ENCODE results near the gene SEC61A1. TPM values are rescaled to one million over a fixed set of nuclear protein-coding genes. Genes with fewer than 3 reads are reported as not detected.

The SEC61A1 gene
- total RNA-seq, 1 experiment from 2014 or later: 394 TPM

DNA sequence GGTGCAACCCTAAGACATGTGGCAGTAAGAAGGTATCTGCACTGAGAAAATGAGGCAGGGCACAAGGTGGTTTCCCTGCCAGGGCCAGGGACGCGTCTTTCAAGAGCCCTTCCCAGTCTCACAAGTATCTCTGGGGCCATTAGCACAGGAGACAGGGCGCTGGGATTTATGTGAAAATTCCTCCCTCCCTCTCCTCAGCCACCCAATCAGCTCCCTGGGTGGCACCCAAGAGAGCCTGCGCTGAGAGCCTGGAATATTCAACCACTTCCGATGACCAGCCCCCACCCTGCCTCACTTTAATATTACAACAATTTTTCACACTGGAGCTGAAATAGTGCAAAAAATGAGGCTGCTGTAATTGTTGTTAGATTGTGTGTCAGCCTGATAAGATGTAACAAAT is 26.1 kb downstream of the SEC61A1 start:
- CTCF ChIA-PET: no interaction called here
- Mint-ChIP-seq H3K4me1 (ENCODE audit: low read depth, unreplicated experiment) (peaks cover 31% of the 10 kb centered on the region), H3K4me3 (ENCODE audit: low read depth, unreplicated experiment) (no peak overlapping the region), H3K36me3 (ENCODE audit: insufficient read depth, unreplicated experiment) (peaks cover 93% of the 10 kb centered on the region), H3K27me3 (ENCODE audit: unreplicated experiment) (no peaks in the 10 kb centered on the region), H3K9me3 (ENCODE audit: low read depth, unreplicated experiment) (no peaks in the 10 kb centered on the region), H3K27ac (ENCODE audit: unreplicated experiment) (peak overlapping the region; percentile 36)
- TF ChIP-seq, protein P1, sequence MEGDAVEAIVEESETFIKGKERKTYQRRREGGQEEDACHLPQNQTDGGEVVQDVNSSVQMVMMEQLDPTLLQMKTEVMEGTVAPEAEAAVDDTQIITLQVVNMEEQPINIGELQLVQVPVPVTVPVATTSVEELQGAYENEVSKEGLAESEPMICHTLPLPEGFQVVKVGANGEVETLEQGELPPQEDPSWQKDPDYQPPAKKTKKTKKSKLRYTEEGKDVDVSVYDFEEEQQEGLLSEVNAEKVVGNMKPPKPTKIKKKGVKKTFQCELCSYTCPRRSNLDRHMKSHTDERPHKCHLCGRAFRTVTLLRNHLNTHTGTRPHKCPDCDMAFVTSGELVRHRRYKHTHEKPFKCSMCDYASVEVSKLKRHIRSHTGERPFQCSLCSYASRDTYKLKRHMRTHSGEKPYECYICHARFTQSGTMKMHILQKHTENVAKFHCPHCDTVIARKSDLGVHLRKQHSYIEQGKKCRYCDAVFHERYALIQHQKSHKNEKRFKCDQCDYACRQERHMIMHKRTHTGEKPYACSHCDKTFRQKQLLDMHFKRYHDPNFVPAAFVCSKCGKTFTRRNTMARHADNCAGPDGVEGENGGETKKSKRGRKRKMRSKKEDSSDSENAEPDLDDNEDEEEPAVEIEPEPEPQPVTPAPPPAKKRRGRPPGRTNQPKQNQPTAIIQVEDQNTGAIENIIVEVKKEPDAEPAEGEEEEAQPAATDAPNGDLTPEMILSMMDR (IDR thresholded peaks at IDR 0.05; ENCODE audit: unreplicated experiment): no peak
- BruUV-seq (replicated peaks): no TSS peak
- intact Hi-C loops (cut with micrococcal nuclease; ENCODE audit: unreplicated experiment): no loop called here
- no peak for DNase-seq

DNA sequence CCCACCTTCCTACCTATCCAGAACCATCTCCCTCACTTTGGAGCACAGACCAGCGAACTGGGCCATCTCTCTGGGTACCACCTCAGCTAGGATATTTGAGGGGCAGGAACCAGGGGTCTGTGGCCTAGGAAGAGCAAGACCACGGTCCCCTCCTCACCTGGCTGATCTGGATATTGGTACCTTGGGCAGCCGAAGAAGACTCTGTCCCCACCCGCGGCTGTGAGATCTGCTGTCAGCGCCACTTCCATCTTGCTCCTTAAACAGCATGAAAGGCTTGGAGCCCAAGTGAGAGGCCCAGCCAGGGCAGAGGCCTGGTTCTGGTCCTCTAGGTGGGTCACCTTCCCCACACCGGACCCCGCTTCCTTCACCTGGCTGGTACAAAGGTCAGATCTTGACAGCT is 26.6 kb downstream of the SEC61A1 start:
- no peak for DNase-seq
- no peaks in the 10 kb centered on the region for H3K9me3 Mint-ChIP-seq (ENCODE audit: low read depth, unreplicated experiment)
- H3K27me3 Mint-ChIP-seq (ENCODE audit: unreplicated experiment): no peaks in the 10 kb centered on the region
- peaks cover 31% of the 10 kb centered on the region for H3K4me1 Mint-ChIP-seq (ENCODE audit: low read depth, unreplicated experiment)
- no TSS peak for BruUV-seq (replicated peaks)
- peaks cover 93% of the 10 kb centered on the region for H3K36me3 Mint-ChIP-seq (ENCODE audit: insufficient read depth, unreplicated experiment)
- CTCF ChIA-PET: interaction anchor here (0.9 kb wide), 1 partner anchor 25 kb away, joined by 3 read pairs; no protein-coding TSS in a partner anchor
- intact Hi-C loops (cut with micrococcal nuclease; ENCODE audit: unreplicated experiment): no loop called here
- no peak overlapping the region for H3K4me3 Mint-ChIP-seq (ENCODE audit: low read depth, unreplicated experiment)
- H3K27ac Mint-ChIP-seq (ENCODE audit: unreplicated experiment): no peak overlapping the region
- TF ChIP-seq, protein P1 (IDR thresholded peaks at IDR 0.05; ENCODE audit: unreplicated experiment): no peak

DNA sequence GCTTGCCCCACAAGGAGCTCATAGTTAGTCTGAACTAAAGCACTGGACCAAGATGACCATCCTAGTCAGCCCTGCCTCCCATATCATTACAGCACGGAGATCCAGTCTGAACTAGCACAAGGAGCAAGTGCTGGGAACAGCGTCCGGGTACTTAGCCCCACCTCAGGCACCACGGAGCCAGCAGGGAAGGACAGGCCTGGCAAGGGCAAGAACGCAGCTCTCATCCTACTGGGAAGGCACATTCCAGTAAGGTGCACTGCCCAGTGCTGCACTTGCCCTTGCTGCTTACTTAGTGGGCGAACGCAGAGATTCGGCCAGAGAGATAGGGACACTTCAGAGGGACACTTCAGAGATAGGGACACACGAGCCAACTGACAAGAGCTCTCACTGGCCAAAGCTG is 27.6 kb downstream of the SEC61A1 start:
- TF ChIP-seq, protein P1 (IDR thresholded peaks at IDR 0.05; ENCODE audit: unreplicated experiment): no peak
- BruUV-seq (replicated peaks): no TSS peak
- H3K4me3 Mint-ChIP-seq (ENCODE audit: low read depth, unreplicated experiment): no peak overlapping the region
- CTCF ChIA-PET: interaction anchor here (1.0 kb wide), 1 partner anchor 423 kb away, joined by 3 read pairs; no protein-coding TSS in a partner anchor
- intact Hi-C loops (cut with micrococcal nuclease; ENCODE audit: unreplicated experiment): no loop called here
- H3K36me3 Mint-ChIP-seq (ENCODE audit: insufficient read depth, unreplicated experiment): peaks cover 92% of the 10 kb centered on the region
- peaks cover 31% of the 10 kb centered on the region for H3K4me1 Mint-ChIP-seq (ENCODE audit: low read depth, unreplicated experiment)
- no peaks in the 10 kb centered on the region for H3K9me3 Mint-ChIP-seq (ENCODE audit: low read depth, unreplicated experiment)
- H3K27me3 Mint-ChIP-seq (ENCODE audit: unreplicated experiment): no peaks in the 10 kb centered on the region
- no peak for DNase-seq
- H3K27ac Mint-ChIP-seq (ENCODE audit: unreplicated experiment): no peak overlapping the region

DNA sequence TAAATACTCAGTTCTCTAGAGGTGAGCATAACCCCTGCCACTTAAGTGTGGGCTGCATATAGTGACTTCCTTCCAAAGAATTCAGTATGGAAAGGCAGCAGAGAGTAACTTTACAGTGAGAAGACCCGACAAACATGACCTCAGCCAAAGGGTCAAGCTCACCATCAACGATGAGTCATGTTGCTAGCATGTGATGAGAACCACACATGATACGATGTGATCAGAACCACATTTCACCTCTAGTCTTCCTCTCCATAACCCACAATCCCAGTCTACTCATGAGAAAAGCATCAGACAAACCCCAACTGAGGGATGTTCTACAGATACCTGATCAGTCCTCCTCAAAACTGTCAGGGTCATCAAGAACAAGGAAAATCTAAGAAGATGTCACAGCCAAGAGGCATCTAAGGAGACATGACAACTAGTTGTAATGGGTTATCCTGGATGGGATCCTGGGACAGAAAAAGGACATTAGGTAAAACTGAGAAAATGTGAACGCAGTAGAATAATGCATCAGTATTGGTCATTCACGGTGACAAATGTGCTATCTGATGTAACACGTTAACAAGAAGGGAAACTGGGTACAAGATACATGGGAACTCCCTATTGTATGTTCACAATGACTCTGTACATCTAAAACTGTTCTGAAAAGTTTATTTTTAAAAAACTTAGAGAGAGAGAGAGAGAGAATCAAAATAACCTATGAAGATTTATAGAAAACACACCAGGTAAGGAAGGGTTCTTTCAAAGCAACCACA is 28.3 kb downstream of the SEC61A1 start:
- H3K27ac Mint-ChIP-seq (ENCODE audit: unreplicated experiment): peak overlapping the region; percentile 30
- CTCF ChIA-PET: interaction anchor here (0.9 to 1.0 kb wide), 2 partner anchors 11 to 424 kb away, joined by 3 read pairs; no protein-coding TSS in a partner anchor
- peaks cover 89% of the 10 kb centered on the region for H3K36me3 Mint-ChIP-seq (ENCODE audit: insufficient read depth, unreplicated experiment)
- TF ChIP-seq, protein P1 (IDR thresholded peaks at IDR 0.05; ENCODE audit: unreplicated experiment): no peak
- no peak overlapping the region for H3K4me3 Mint-ChIP-seq (ENCODE audit: low read depth, unreplicated experiment)
- intact Hi-C loops (cut with micrococcal nuclease; ENCODE audit: unreplicated experiment): no loop called here
- H3K27me3 Mint-ChIP-seq (ENCODE audit: unreplicated experiment): no peaks in the 10 kb centered on the region
- BruUV-seq (replicated peaks): no TSS peak
- no peaks in the 10 kb centered on the region for H3K9me3 Mint-ChIP-seq (ENCODE audit: low read depth, unreplicated experiment)
- peaks cover 31% of the 10 kb centered on the region for H3K4me1 Mint-ChIP-seq (ENCODE audit: low read depth, unreplicated experiment)
- DNase-seq: no peak
